Mucosa of rectum (tissue), 2 donors: ENCODE measurements around the gene ROR2.

Source experiments
- H3K27ac ChIP-seq, 2 donors: one replicate each; pipeline ENCODE4 v1.7.0; 2013; ENCODE audit warnings: inconsistent platforms in 2 of 2, low read depth in 2 of 2, low read length in 2 of 2
- H3K27me3 ChIP-seq, 2 donors: one replicate each; pipeline ENCODE4 v1.7.0; 2013; ENCODE audit warnings: low read length in 2 of 2; ENCODE audit not compliant: control insufficient read depth in 2 of 2, insufficient read depth in 2 of 2
- H3K36me3 ChIP-seq, 2 donors: one replicate each; pipeline ENCODE4 v1.7.0; 2013; ENCODE audit warnings: low read length in 2 of 2; ENCODE audit not compliant: control insufficient read depth in 2 of 2, insufficient read depth in 2 of 2
- H3K4me1 ChIP-seq, 2 donors: one replicate each; pipeline ENCODE4 v1.7.0; 2013; ENCODE audit warnings: low read length in 2 of 2, mild to moderate bottlenecking in 1 of 2; ENCODE audit not compliant: control insufficient read depth in 2 of 2, insufficient read depth in 2 of 2
- H3K4me3 ChIP-seq, 2 donors: one replicate each; pipeline ENCODE4 v1.7.0; 2013; ENCODE audit warnings: low read length in 2 of 2
- H3K9ac ChIP-seq, 2 donors: one replicate each; pipeline ENCODE4 v1.7.0; 2013; ENCODE audit warnings: low read length in 2 of 2, low read depth in 1 of 2, mild to moderate bottlenecking in 1 of 2
- H3K9me3 ChIP-seq, 2 donors: one replicate each; pipeline ENCODE4 v1.7.0; 2013; ENCODE audit warnings: low read length in 2 of 2; ENCODE audit not compliant: control insufficient read depth in 2 of 2
- donor health status: healthy.
- donor health status: Normal muscosa, but diverticular disease.

Gene ROR2

DNA sequence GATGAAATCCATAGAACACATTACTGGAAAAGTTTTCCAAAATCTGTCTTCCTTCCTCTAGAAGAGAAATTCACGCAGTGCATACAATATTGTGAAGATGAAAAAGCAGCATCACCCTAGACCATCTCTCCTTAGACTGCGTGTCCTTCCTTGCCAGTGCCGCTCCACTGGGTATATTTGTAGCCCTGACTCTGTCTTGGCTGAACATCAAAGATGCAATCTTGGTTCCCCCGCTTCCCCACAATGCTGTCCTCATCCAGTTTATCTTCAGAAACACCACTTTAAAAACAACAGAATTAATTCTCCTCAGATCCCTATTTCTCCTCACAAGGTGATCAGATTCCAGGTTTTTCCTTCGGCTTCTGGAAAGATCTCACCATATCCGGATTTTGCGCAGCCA, 53.9 kb downstream of the ROR2 start:
- Histone ChIP-seq H3K9ac (no peak overlapping the region), H3K36me3 (no peaks in the 10 kb centered on the region), H3K4me3 (no peak overlapping the region), H3K9me3 (no peaks in the 10 kb centered on the region), H3K27ac (peak overlapping the region in 1 of 2 donors; percentile 32), H3K4me1 (peaks cover 21 to 22% of the 10 kb centered on the region in 2 donors), H3K27me3 (no peaks in the 10 kb centered on the region)

DNA sequence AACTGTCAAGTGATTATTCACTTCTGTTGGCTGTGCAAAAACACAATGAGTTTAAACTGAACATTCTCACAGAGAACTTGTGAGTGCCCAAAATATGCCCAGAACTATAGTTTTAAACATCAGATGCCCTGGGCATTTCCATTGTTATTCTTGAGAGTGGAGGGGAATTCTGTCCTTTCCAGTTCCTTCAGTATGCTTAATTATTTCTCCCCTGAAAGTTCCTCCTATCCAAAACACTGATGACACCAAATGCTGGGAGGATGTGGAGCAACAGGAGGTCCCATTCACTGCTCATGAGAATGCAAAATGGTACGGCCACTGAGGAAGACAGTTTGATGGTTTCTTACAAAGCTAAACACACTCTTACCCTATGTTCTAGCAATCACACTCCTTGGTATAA, 55.5 kb downstream of the ROR2 start:
- H3K36me3 ChIP-seq: no peaks in the 10 kb centered on the region
- H3K27ac ChIP-seq: no peak overlapping the region
- H3K4me1 ChIP-seq: peaks cover 17% of the 10 kb centered on the region in 2 donors
- H3K27me3 ChIP-seq: no peaks in the 10 kb centered on the region
- H3K4me3 ChIP-seq: no peak overlapping the region
- no peaks in the 10 kb centered on the region for H3K9me3 ChIP-seq
- no peak overlapping the region for H3K9ac ChIP-seq

DNA sequence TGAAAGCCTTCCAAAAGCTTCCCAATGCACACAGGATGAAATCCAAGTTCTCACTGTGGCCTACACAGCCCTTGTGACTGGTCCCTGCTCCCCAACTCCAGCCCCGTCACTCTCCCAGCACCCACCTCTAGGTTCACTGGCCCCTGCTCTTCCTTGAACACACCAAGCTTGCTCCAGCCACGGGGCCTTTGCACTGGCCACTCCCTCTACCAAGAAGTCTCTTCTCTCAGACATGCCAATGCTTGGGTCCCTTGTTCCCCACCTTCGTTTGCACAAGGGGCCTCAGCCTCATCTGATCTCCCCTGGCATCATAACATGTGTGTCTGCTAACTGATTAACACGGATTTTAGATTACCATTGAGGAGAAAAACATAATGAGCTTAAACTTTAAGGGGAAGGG, 56.0 kb downstream of the ROR2 start:
- H3K27me3 ChIP-seq: no peaks in the 10 kb centered on the region
- no peaks in the 10 kb centered on the region for H3K36me3 ChIP-seq
- H3K9ac ChIP-seq: no peak overlapping the region
- peaks cover 13 to 16% of the 10 kb centered on the region in 2 donors for H3K4me1 ChIP-seq
- no peak overlapping the region for H3K27ac ChIP-seq
- H3K4me3 ChIP-seq: no peak overlapping the region
- H3K9me3 ChIP-seq: no peaks in the 10 kb centered on the region

DNA sequence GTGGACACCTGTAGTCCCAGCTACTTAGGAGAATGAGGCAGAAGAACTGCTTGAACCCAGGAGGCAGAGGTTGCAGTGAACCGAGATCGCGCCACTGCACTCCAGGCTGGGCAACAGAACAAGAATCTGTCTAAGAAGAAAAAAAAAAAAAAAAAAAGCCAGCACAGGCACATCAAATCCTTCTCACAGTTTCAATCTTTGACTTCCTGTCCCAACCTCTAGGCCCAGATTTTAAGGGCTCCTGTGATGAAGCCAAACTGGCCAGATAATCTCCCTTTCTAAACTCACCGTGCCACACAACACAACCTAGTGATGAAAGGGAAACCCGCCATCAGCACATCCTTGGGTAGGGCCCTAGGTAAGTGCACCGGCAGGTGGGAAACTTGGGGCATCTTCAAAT, 58.1 kb downstream of the ROR2 start:
- no peaks in the 10 kb centered on the region for H3K9me3 ChIP-seq
- no peak overlapping the region for H3K27ac ChIP-seq
- peaks cover 3 to 15% of the 10 kb centered on the region in 2 donors for H3K4me1 ChIP-seq
- no peaks in the 10 kb centered on the region for H3K27me3 ChIP-seq
- H3K9ac ChIP-seq: no peak overlapping the region
- H3K4me3 ChIP-seq: no peak overlapping the region
- H3K36me3 ChIP-seq: no peaks in the 10 kb centered on the region

DNA sequence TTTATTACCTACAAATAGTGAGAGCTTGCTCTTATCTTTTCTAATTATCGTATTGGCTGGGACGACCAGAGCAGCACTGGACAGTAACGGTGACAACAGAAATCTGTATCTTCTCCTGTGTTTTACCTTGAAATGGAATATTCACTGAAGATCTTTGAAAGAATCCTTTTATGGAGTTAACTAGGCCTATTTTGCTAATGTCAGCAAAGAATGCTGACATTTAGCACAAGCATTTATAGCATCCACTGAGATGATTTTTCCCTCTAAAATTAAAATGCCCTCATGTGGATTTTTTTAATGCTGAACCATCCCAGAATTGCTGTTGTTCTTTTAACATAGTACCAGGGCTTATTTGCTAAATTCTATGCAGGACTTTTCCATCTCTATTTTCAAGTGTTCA, 59.4 kb downstream of the ROR2 start:
- Histone ChIP-seq H3K36me3 (no peaks in the 10 kb centered on the region), H3K9me3 (no peaks in the 10 kb centered on the region), H3K4me3 (no peak overlapping the region), H3K27ac (no peak overlapping the region), H3K9ac (no peak overlapping the region), H3K27me3 (no peaks in the 10 kb centered on the region), H3K4me1 (peaks cover 0 to 12% of the 10 kb centered on the region in 2 donors)

DNA sequence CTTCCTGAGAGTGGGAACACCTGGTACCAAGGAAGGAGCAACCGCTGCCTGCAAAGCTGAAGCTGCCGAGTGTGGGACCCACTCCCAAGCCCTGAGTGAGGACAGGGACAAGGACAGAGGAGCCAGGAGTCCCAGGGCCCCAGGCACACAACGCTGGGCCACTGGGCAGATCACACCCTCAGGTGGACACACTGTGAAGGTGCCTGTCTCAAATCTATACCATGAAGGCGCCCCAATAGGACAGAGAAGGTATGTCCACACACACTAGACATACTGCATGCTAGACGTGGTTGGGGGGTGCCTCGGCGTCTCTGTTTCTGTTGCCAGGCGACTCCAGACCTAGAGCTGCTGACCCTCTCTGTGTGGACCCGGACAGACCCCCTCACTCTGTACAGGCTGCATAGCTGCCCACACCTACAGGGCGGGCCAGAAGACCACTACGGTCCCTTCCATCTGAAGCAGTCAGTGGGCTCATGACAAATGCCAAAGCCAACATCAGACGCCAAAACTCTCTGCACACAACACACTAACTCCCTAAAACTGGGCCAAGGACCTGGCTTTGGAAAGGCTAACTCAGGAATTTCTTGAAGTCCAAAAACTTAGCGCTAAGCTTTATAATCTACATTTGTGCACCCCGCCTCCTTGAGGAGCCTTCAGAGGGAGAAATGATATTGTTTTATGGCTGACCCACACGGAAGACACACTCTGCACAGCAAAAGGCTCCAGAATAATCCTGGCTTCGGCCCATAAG, 60.7 kb downstream of the ROR2 start:
- Histone ChIP-seq H3K4me1 (peaks cover 0 to 12% of the 10 kb centered on the region in 2 donors), H3K27ac (no peak overlapping the region)

DNA sequence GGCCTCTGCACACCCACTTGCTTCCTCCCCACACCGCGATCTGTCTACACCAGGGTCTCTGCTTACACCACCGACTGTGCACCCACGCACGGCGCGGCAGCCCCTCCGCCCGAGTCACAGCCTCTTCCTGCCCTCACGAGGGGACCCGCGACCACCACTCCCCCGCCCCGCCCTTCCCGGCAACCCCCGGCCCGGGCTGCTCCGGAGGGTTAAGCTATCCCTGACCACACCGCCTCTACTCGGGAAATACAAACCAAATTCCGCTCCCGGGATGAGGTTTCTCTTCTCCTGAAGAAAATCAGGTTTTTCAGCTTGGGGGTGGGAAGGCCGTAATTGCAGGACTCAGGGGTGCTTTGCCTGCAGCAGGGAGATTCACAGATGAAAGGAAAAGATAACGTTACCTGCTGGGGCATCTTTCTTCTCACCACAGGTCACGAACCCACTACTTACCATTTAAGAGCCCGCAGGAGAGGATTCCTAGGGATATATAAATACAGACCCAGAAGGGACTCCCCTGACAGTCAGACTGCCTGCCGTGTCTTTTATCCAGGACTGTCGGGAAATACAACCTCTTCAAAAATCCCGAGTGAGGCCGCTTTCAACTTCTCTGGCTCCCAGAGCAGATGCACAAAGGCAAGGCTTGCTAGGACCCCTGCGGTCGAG, 63.5 kb downstream of the ROR2 start:
- no peaks in the 10 kb centered on the region for H3K36me3 ChIP-seq
- no peaks in the 10 kb centered on the region for H3K9me3 ChIP-seq
- no peak overlapping the region for H3K27ac ChIP-seq
- H3K9ac ChIP-seq: no peak overlapping the region
- H3K4me1 ChIP-seq: peaks cover 0 to 12% of the 10 kb centered on the region in 2 donors
- no peaks in the 10 kb centered on the region for H3K27me3 ChIP-seq
- no peak overlapping the region for H3K4me3 ChIP-seq

More for the DNA sequence above, 60.7 kb downstream of the ROR2 start:
- H3K4me3 ChIP-seq: no peak overlapping the region
- H3K36me3 ChIP-seq: no peaks in the 10 kb centered on the region
- no peaks in the 10 kb centered on the region for H3K9me3 ChIP-seq
- no peaks in the 10 kb centered on the region for H3K27me3 ChIP-seq
- H3K9ac ChIP-seq: no peak overlapping the region

DNA sequence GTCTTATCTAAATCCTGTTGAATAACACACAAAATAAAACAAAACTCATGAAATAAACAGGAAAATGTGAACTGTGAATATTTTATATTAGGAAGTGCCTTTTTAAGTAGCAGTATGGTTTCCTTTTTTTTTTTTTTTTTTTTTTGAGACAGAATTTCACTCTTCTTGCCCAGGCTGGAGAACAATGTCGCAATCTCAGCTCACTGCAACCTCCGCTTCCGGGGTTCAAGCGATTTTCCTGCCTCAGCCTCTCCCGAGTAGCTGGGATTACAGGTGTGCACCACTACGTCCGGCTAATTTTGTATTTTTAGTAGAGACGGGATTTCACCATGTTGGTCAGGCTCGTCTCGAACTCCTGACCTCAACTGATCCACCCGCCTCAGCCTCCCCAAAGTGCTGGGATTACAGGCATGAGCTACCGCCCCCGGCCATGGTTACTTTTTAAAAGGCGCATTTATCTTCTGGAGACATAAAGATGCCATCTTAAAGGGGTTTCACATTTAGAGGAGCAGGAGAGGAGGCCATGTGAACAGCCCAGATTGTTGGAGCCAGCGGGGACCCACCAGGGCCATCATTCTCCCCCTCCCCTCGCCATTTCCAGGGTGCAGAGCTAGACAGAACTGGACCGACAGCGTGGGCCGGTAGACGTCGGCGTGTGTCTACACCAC, 64.1 kb downstream of the ROR2 start:
- no peaks in the 10 kb centered on the region for H3K36me3 ChIP-seq
- no peak overlapping the region for H3K4me3 ChIP-seq
- H3K9me3 ChIP-seq: no peaks in the 10 kb centered on the region
- no peak overlapping the region for H3K9ac ChIP-seq
- no peak overlapping the region for H3K27ac ChIP-seq
- H3K4me1 ChIP-seq: peaks cover 0 to 12% of the 10 kb centered on the region in 2 donors
- no peaks in the 10 kb centered on the region for H3K27me3 ChIP-seq

DNA sequence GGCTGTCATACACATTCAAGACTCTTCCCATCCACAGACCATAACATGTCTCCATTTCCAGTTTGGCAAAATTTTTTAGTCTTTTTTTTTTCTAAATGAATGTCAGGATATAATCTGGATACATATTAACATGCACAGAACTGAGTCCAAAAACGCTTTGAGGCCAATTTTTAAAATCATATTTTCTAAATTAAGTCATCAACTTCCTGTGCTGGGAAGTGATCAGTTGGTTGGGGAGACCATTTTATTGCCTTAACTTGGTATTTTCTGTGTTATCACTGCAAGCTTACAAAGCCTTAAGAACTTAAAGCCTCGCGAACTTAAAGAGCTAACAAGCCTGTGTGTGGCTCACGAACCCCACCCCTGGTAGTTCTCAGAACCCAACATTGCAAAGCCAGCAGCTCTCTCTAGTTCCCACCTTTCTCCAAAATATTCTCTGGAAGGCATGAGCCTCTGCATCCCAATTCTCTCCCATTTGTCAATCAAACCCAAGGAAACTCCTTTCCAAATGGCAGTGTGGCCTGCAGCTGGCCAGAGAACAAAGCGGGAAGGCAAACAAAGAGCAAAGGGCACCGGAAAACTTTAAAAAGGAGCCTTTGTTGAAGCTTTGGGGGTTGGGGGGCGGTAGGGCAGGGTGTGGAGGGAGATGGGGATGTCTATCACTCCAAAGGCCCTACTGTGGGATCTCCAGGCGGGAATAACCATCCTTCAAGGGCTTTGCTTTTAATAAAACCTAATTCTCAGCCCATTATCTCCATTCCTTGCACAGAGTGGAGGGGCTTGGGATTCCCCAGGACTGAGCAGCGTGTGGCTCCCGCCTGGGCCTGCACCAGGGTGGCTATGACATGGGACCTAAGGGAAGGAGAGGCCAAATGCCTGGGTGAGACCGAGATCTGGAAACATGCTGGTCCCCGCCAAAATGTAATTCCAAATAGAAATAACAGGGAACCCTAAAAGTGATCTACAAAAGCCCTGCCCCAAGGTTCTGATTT, 65.0 kb downstream of the ROR2 start:
- Histone ChIP-seq H3K9ac (no peak overlapping the region), H3K27me3 (no peaks in the 10 kb centered on the region), H3K9me3 (no peaks in the 10 kb centered on the region), H3K4me1 (peaks cover 0 to 12% of the 10 kb centered on the region in 2 donors), H3K4me3 (no peak overlapping the region), H3K27ac (no peak overlapping the region), H3K36me3 (no peaks in the 10 kb centered on the region)
